ENCODE measurements around the gene REV1.

REV1 gene

DNA sequence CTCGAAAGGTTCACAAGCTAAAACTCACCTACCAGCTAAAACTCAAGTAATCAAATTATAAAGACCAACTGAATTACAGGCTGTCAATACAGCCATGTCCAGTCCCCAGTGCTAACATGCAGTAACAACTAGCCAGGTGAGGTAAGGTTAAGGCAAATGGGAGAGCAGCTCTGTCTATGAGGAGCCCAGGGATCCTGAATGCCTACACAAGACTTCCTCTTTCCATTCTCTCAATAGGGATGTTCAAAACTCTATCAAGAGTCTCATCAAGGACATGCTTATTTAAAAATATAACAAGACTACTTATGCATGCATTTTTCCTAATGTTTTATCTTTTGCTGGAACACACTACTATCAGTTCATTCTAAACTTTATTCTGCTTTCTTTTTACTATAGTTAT lies 20.4 kb downstream of the REV1 start:
- H3K27me3 ChIP-seq (ENCODE audit: control insufficient read depth, insufficient read depth, low read length), result no peaks in the 10 kb centered on the region
- peaks cover 11% of the 10 kb centered on the region for H3K4me1 ChIP-seq (ENCODE audit: control insufficient read depth, insufficient read depth, low read length)
- no peak overlapping the region for H3K4me3 ChIP-seq (ENCODE audit: low read depth, low read length)
- H3K9me3 ChIP-seq (ENCODE audit: control insufficient read depth, insufficient read depth, low read length), result no peaks in the 10 kb centered on the region
- no peak overlapping the region for H3K9ac ChIP-seq (ENCODE audit: low read depth, low read length)
- H3K36me3 ChIP-seq (ENCODE audit: control insufficient read depth, insufficient read depth, low read length), result no peaks in the 10 kb centered on the region

DNA sequence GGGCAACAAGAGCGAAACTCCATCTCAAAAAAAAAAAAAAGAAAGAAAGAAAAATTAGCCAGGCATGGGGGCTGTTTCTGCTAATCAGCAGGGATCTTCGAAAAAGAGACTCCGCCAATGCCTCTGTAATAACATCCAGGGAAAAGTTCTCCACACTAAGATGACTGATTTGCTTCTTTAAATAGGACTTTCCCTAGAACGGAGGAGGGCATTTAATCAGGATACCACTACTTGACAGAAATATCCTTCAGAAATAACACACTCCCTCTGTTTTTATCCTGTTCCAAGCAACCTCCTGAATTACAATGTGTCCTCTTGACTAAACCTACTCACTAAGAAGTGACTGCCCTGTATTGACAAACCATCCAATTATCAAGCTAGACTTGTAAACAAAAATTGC lies 21.7 kb downstream of the REV1 start:
- Histone ChIP-seq H3K36me3 (ENCODE audit: control insufficient read depth, insufficient read depth, low read length) (no peaks in the 10 kb centered on the region), H3K4me1 (ENCODE audit: control insufficient read depth, insufficient read depth, low read length) (no peaks in the 10 kb centered on the region), H3K9me3 (ENCODE audit: control insufficient read depth, insufficient read depth, low read length) (no peaks in the 10 kb centered on the region), H3K27me3 (ENCODE audit: control insufficient read depth, insufficient read depth, low read length) (no peaks in the 10 kb centered on the region), H3K4me3 (ENCODE audit: low read depth, low read length) (no peak overlapping the region), H3K9ac (ENCODE audit: low read depth, low read length) (no peak overlapping the region)

DNA sequence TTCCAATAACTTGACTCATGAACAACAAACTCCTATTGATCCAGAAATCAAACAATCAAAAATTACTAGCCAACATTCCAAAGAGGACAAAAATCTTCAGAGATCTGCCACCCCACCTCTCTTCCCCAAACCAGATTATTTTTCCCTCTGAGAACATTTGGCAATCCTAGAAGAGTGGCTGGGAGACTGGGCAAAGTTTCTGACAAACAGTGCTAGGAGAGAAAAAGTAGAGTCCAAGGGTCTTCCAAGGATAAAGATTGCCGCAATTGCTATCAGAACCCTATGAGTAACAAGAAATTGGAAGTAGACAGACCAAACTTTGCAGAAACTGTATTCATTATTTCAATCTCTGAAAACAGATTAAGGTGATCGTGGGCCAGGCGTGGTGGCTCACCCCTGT lies 22.4 kb downstream of the REV1 start:
- H3K27me3 ChIP-seq (ENCODE audit: control insufficient read depth, insufficient read depth, low read length), result no peaks in the 10 kb centered on the region
- no peaks in the 10 kb centered on the region for H3K36me3 ChIP-seq (ENCODE audit: control insufficient read depth, insufficient read depth, low read length)
- no peak overlapping the region for H3K4me3 ChIP-seq (ENCODE audit: low read depth, low read length)
- H3K9ac ChIP-seq (ENCODE audit: low read depth, low read length), result no peak overlapping the region
- no peaks in the 10 kb centered on the region for H3K9me3 ChIP-seq (ENCODE audit: control insufficient read depth, insufficient read depth, low read length)
- no peaks in the 10 kb centered on the region for H3K4me1 ChIP-seq (ENCODE audit: control insufficient read depth, insufficient read depth, low read length)

DNA sequence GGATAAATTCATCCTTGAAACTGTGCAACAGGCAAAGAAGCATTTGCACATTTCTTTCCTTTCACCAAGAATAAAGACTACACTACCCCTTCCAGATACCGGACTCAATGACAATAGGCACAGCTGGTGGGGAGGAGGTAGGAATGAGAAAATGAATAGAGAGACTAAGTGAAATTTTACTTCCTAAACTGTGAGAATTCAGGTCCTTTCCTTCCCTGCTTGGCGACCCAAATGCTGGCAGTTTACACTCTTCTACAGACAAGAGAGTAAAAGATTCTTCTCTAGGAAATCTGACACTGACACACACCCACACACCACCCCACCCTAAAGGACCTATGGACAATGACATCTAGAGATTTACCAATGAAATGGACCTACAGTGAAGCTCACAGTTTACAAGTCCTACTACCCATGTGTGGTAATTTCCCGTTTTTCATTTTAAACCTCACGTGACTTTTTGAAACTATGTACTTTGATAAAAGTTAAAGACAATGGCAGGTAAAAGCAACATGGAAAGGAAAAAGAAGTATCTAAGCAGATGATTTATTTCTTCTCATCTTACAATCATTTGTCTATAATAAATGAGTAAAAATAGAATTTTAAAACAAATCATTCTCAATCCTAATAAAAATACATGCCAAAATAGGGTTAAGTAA lies 27.9 kb downstream of the REV1 start:
- H3K9ac ChIP-seq (ENCODE audit: low read depth, low read length), result no peak overlapping the region
- no peaks in the 10 kb centered on the region for H3K9me3 ChIP-seq (ENCODE audit: control insufficient read depth, insufficient read depth, low read length)
- H3K4me1 ChIP-seq (ENCODE audit: control insufficient read depth, insufficient read depth, low read length), result peaks cover 3% of the 10 kb centered on the region
- H3K27me3 ChIP-seq (ENCODE audit: control insufficient read depth, insufficient read depth, low read length), result no peaks in the 10 kb centered on the region
- peaks cover 2% of the 10 kb centered on the region for H3K36me3 ChIP-seq (ENCODE audit: control insufficient read depth, insufficient read depth, low read length)
- H3K4me3 ChIP-seq (ENCODE audit: low read depth, low read length), result no peak overlapping the region

DNA sequence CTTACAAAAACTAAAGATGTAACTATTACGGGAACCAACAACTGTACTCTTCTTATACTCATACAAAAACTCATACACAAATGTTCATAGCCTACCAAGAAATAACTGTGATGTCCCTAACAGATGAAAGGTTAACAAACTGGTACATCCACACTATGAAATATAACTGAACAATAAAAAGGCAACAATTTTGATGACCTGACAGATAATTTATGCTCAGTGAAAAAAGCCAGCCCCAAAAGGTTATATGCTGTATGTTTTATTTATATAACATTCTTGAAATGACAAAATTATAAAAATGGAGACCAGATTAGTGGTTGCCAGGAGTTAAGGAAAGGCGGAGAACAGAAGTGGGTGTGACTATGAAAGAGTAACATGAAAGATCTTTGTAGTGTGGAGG lies 31.3 kb downstream of the REV1 start:
- Histone ChIP-seq H3K36me3 (ENCODE audit: control insufficient read depth, insufficient read depth, low read length) (peaks cover 4% of the 10 kb centered on the region), H3K9ac (ENCODE audit: low read depth, low read length) (no peak overlapping the region), H3K4me3 (ENCODE audit: low read depth, low read length) (no peak overlapping the region), H3K4me1 (ENCODE audit: control insufficient read depth, insufficient read depth, low read length) (peaks cover 3% of the 10 kb centered on the region), H3K9me3 (ENCODE audit: control insufficient read depth, insufficient read depth, low read length) (no peaks in the 10 kb centered on the region), H3K27me3 (ENCODE audit: control insufficient read depth, insufficient read depth, low read length) (no peaks in the 10 kb centered on the region)

DNA sequence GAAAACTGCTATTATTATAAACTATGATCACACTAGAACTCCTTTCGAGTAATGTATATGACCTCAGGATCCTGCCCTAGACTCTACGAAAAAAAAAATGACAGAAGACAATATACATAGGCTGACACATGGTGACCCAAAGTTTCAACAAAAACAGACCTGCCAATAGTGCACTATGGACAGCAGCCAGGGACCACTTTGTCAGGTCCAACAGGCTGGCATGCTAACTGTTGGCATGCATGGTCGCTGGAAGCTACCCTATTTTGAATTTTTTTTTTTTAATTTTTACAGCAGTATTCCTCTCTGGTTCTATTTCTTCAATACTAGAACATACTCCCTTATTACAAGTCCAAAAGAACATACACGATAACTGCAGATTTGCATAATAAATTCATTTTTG lies 38.1 kb downstream of the REV1 start:
- Histone ChIP-seq H3K4me3 (ENCODE audit: low read depth, low read length) (no peak overlapping the region), H3K4me1 (ENCODE audit: control insufficient read depth, insufficient read depth, low read length) (no peaks in the 10 kb centered on the region), H3K27me3 (ENCODE audit: control insufficient read depth, insufficient read depth, low read length) (no peaks in the 10 kb centered on the region), H3K9me3 (ENCODE audit: control insufficient read depth, insufficient read depth, low read length) (no peaks in the 10 kb centered on the region), H3K9ac (ENCODE audit: low read depth, low read length) (no peak overlapping the region), H3K36me3 (ENCODE audit: control insufficient read depth, insufficient read depth, low read length) (peaks cover 2% of the 10 kb centered on the region)

DNA sequence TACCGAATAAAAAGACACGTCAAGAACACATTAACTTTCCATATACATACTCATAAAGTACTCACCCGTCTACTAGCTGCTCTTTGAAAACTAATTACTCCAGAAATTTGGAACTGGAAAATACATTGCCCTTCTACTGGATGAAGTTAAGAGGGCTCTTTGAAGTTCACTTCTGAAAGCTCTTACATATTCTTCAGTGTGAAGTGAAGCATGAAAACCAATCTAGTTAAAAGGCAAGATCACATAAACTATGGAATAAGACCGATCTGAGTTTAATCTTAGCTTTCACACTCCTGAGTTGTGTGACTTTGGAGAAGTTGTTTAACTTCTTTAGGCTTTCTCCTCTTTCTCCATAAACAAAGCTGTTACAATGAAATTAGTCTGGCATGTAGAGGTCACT lies 38.5 kb downstream of the REV1 start:
- no peaks in the 10 kb centered on the region for H3K27me3 ChIP-seq (ENCODE audit: control insufficient read depth, insufficient read depth, low read length)
- peaks cover 2% of the 10 kb centered on the region for H3K36me3 ChIP-seq (ENCODE audit: control insufficient read depth, insufficient read depth, low read length)

DNA sequence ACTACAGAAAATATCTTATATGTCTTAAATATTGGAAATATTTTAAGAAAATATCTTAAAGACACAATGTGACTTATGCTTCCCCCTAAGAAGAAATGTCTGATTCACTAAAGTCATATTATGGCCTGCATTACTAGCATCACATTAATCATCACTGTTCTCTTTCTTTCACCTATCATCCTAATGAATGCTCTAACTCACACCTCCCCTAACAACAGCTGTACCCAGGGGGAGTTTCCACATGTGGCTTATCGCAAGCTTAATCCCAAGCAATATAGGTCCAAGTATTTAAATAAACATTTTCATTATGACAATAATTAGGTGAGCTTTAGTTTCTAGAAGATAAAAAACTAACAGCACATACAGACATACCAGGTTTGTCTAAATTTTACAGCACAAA lies 39.6 kb downstream of the REV1 start:
- no peaks in the 10 kb centered on the region for H3K4me1 ChIP-seq (ENCODE audit: control insufficient read depth, insufficient read depth, low read length)
- H3K27me3 ChIP-seq (ENCODE audit: control insufficient read depth, insufficient read depth, low read length), result no peaks in the 10 kb centered on the region
- H3K9me3 ChIP-seq (ENCODE audit: control insufficient read depth, insufficient read depth, low read length), result no peaks in the 10 kb centered on the region
- H3K4me3 ChIP-seq (ENCODE audit: low read depth, low read length), result no peak overlapping the region
- peaks cover 2% of the 10 kb centered on the region for H3K36me3 ChIP-seq (ENCODE audit: control insufficient read depth, insufficient read depth, low read length)
- no peak overlapping the region for H3K9ac ChIP-seq (ENCODE audit: low read depth, low read length)

More for the DNA sequence above, 38.5 kb downstream of the REV1 start:
- no peaks in the 10 kb centered on the region for H3K9me3 ChIP-seq (ENCODE audit: control insufficient read depth, insufficient read depth, low read length)
- no peak overlapping the region for H3K4me3 ChIP-seq (ENCODE audit: low read depth, low read length)
- H3K4me1 ChIP-seq (ENCODE audit: control insufficient read depth, insufficient read depth, low read length), result no peaks in the 10 kb centered on the region
- H3K9ac ChIP-seq (ENCODE audit: low read depth, low read length), result no peak overlapping the region

DNA sequence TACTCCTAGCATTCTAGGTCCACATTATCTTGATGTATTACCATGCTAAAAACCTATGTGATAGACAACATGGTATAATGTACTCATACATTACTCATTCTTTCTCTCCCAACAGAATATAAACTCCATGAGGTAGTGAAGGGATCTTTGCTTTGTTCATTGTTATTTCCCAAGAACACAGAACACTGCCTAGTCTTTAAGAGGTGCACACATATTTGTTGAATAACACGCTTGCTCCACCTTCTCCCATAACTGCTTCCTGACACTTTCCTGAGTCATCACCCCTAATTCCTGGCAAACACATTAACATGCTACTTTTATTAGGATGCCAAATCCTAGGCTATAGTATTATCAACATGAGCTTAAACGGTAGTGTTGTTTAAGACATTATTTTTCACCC lies 41.3 kb downstream of the REV1 start:
- H3K27me3 ChIP-seq (ENCODE audit: control insufficient read depth, insufficient read depth, low read length), result no peaks in the 10 kb centered on the region
- H3K4me1 ChIP-seq (ENCODE audit: control insufficient read depth, insufficient read depth, low read length), result no peaks in the 10 kb centered on the region
- H3K9ac ChIP-seq (ENCODE audit: low read depth, low read length), result no peak overlapping the region
- no peaks in the 10 kb centered on the region for H3K36me3 ChIP-seq (ENCODE audit: control insufficient read depth, insufficient read depth, low read length)
- H3K4me3 ChIP-seq (ENCODE audit: low read depth, low read length), result no peak overlapping the region
- H3K9me3 ChIP-seq (ENCODE audit: control insufficient read depth, insufficient read depth, low read length), result no peaks in the 10 kb centered on the region

DNA sequence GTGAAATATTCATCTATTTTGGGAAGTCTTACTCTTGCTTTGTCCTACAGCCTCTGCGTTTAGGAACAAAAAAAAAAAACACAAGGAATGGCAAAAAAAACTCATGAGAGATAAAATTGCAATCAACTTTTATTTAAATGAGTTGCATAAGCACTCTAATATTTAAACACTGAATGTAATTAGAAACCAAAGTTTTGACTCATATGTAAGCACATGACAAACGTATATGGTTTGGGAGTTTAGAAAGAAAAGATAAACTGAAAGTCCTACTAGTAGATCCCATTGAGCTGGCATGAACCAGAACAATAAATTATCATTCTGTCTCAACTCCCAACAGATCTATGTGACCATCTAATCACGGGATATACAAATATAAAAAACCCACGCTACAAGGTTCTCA lies 44.8 kb downstream of the REV1 start:
- Histone ChIP-seq H3K27me3 (ENCODE audit: control insufficient read depth, insufficient read depth, low read length) (no peaks in the 10 kb centered on the region), H3K4me3 (ENCODE audit: low read depth, low read length) (no peak overlapping the region), H3K36me3 (ENCODE audit: control insufficient read depth, insufficient read depth, low read length) (no peaks in the 10 kb centered on the region), H3K4me1 (ENCODE audit: control insufficient read depth, insufficient read depth, low read length) (peaks cover 7% of the 10 kb centered on the region), H3K9me3 (ENCODE audit: control insufficient read depth, insufficient read depth, low read length) (no peaks in the 10 kb centered on the region), H3K9ac (ENCODE audit: low read depth, low read length) (no peak overlapping the region)

DNA sequence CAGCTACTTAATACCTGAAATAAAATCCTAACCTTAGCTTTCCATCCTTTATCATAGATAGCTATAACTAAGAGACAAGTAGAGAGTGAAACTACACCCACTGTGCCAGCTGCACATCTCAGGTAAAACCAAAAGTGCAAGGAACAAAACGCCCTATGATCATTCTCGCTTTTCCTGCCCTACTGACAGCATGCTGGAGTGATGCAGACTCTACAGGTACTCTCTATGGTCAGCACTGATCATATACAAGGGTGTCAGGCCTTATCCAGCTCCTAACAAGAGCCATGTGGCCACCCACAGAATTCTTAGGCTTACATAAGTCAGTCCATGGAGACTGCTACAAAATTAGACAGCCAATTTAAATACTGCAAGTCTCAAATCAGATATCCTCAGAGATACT lies 45.6 kb downstream of the REV1 start:
- H3K27me3 ChIP-seq (ENCODE audit: control insufficient read depth, insufficient read depth, low read length), result no peaks in the 10 kb centered on the region
- no peaks in the 10 kb centered on the region for H3K36me3 ChIP-seq (ENCODE audit: control insufficient read depth, insufficient read depth, low read length)
- H3K9ac ChIP-seq (ENCODE audit: low read depth, low read length), result no peak overlapping the region
- no peak overlapping the region for H3K4me3 ChIP-seq (ENCODE audit: low read depth, low read length)
- H3K4me1 ChIP-seq (ENCODE audit: control insufficient read depth, insufficient read depth, low read length), result peaks cover 8% of the 10 kb centered on the region
- H3K9me3 ChIP-seq (ENCODE audit: control insufficient read depth, insufficient read depth, low read length), result no peaks in the 10 kb centered on the region

DNA sequence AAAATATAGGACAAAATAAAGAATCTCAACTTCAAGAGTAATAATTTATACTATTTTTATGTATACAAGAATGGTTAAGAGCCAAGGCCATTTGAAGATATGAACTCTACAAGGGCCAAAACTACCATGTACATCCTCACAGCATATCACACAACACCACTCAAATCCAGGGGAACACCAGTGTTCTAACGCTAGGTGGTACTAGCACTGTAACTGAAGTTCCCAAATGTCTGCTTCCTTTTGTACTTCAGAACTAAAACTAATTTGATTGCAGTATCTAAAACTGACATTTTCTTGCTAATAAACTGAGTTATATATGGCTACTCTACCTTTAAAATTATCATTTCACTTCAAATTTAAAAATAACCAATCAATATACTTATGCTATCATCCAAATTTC lies 47.0 kb downstream of the REV1 start:
- Histone ChIP-seq H3K4me1 (ENCODE audit: control insufficient read depth, insufficient read depth, low read length) (peaks cover 8% of the 10 kb centered on the region), H3K36me3 (ENCODE audit: control insufficient read depth, insufficient read depth, low read length) (peaks cover 3% of the 10 kb centered on the region), H3K9ac (ENCODE audit: low read depth, low read length) (no peak overlapping the region), H3K4me3 (ENCODE audit: low read depth, low read length) (no peak overlapping the region), H3K9me3 (ENCODE audit: control insufficient read depth, insufficient read depth, low read length) (no peaks in the 10 kb centered on the region), H3K27me3 (ENCODE audit: control insufficient read depth, insufficient read depth, low read length) (no peaks in the 10 kb centered on the region)

Data from iPS-15b (cell line).